Stimulated activated CD4-positive, alpha-beta T cell treated with anti-CD3 and anti-CD28 coated beads, Interleukin-4, amount 100 ng/mL, for 24 hours (primary cell): Measurements from ENCODE around the gene DEDD.

ENCODE experiments used
- DNase-seq: peaks from one replicate; pipeline ENCODE4 v3.0.0-alpha.2; 2020

The DEDD gene

DNA sequence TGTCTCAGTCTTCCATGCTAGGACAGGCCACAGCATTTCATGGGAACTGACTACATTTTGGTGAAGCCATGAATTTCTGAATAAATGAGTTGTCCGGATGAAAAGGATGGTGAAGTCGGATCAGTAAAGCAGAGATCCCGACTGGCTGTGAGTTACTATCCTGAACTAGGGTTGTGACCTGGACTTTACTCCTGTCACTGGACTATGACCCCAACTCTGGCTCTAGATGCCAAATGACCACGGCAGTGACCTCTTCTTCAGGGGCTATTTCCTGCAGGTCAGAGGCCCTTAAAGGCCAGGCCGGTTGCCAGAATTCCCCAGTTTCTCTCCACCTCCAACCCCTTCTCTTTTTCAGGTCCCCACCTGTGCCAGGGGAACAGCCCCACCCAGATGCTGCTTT is 41.4 kb downstream of the DEDD start:
- DNase-seq: no peak

- no peak for DNase-seq
These were observed 41.9 kb downstream of the DEDD start for GRCh38 chr1:161090617-161091016.

GRCh38 chr1:161089938-161090337 is 42.5 kb downstream of the DEDD start:
- no peak for DNase-seq

GRCh38 chr1:161089251-161089924 is 43.1 kb downstream of the DEDD start, which contains the start of gene NECTIN4:
Gene NECTIN4, minus strand, starts transcription at chr1:161089558. Its CDS starts 262 bp downstream, at chr1:161089296.
- no peak for DNase-seq

DNA sequence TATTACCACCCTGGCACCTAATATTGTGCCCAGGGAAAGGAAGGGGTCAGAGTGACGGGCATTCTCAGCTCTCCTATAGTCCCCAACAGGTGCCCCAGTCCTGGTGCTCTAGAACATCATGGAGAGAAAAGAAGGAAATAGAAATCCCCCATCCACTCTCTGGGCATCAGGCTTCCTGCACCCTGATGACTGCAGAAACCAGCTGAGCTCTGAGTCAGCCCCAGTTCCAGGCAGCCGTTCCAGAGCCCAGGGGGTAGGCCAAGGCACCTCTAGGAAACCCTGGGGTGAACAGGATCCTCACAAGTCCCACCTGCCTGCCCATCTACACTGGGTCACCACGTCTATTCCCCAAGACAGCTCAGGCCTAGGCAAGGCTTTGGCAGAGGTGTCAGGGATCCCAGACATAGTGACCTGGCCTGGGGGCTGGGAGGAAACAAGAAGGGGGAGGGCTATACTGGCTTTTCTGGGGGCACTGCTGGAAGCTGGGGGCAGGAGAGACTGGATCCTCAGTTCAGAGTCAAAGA is 43.8 kb downstream of the DEDD start:
- DNase-seq: no peak

GRCh38 chr1:161086457-161086856 is 46.0 kb downstream of the DEDD start:
- DNase-seq: no peak

DNA sequence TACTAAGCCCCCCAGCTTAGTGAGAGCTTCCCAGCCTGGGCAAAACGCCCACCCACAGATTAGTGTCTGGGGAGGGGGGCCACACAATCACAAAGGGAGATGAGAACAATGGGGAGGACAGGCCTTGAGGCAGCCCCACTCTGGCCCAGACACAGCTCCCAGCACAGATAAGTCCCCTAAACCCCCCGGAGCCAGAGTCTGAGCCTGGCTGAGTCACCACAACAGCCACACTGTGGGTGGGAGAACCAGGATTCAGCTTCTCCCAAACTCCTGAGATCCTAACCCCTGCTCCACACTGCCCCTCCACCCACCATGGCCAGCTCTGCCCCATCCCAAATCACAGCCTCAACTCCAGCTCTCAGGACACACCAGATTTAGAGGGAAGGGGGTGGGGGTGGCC is 47.3 kb downstream of the DEDD start:
- no peak for DNase-seq

DNA sequence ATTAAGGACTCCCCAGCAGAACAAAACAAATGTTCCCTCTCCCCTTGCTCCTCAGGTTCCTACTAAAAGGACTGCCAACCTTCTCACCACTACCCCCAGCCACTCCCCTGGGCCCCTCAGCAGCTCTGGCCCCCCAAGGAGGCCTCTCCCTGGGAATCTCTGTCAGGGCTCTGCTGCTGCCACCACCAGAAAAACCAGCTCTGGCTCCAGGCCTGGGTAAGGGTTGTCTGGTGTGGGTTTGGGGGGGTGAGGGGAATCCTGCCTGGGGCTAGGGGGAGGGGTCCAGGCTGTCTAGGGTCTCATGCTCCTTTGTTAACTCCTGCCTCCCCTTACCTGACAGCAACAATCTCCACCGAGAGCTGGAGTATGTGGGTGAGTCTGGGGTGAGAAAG is 47.9 kb downstream of the DEDD start:
- no peak for DNase-seq

- no peak for DNase-seq
These were observed 48.5 kb downstream of the DEDD start for GRCh38 chr1:161083748-161084596.

- no peak for DNase-seq
These were observed 49.3 kb downstream of the DEDD start for GRCh38 chr1:161082996-161083747.

DNA sequence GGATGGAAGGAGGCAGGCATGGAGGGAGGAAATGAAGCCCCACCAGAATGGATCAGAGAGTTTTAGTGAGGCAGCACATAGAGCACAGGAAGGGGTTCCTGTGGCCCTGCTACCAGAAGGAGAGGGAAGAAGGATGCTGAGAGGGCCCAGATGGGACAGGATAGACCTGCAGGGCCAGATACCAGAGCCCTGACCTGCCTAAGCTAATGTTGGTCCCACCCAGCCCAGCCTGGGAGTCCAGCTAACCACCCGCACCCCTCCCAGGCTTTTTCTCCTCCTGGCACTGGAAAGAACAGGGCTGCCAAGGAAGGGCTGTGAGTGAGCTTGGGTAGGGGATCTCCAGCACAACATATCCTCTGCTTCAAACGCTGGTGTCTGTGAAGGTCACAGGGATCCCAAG is 50.0 kb downstream of the DEDD start:
- DNase-seq: no peak

DNA sequence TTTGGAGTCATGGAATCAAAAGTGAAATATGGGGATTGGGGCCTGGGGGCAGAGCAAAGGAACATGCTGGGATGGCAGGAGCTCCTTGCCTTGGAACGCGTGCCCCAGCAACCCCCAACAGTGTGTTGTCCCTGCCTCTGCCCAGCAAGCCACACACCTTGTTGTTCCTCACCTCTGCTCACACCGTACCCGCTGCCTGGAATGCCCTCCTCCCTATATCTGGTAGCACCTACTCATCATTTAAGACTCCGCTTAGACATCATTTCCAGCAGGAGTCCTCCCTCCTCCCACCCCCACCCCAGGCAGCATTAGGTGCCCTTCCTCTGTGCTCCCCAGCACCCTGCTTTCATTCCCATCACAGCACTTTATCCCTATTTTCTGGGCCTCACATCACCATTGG is 50.9 kb downstream of the DEDD start:
- DNase-seq: no peak

DNA sequence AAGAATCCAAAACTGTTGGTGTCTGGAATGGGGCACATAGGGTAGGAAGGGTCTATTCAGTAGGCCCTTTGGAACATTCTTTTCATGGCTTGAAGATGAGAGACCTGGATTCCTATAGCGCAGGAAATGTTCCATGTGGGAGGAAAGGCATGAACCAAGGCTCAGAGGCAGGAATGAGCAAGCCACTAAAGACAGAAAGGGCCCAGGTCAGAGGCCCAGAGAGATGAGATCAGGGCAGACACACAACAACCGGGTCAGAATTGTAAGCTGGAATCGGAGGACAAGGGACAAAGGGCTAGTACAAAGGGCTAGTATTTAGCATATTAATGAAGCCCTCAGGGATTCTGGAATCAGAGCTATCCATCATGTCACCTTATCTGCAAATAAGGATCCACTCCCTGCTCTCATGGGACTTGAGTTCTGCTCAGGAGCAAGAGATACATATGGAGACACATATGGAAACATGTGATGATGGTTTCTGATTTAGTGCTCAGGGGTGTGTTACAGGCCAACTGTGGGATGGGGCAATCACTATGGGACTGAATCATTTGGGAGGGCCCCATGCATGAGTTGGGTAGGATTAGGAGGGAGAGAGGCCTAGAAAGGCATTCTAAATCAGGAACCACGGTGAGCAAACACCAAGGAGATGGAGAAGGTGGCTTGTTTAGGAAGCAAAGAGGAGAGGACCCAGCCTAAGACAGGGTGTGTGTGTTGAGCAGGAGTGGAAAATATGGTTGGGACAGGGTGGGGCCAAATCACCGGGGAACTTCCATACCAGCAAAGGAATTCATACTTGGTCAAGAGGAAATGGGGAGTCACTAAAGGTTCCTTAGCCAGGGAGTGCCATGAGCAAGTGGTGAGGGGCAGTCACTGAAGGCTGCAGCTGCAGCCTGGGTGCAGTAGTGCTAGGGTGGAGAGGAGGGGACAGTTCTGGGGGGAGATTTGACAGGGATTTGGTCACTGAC is 51.7 kb downstream of the DEDD start:
- DNase-seq: no peak

- no peak for DNase-seq
These were observed 52.9 kb downstream of the DEDD start for GRCh38 chr1:161079436-161080110.

- no peak for DNase-seq
These were observed 55.0 kb downstream of the DEDD start for GRCh38 chr1:161077426-161077825.

DNA sequence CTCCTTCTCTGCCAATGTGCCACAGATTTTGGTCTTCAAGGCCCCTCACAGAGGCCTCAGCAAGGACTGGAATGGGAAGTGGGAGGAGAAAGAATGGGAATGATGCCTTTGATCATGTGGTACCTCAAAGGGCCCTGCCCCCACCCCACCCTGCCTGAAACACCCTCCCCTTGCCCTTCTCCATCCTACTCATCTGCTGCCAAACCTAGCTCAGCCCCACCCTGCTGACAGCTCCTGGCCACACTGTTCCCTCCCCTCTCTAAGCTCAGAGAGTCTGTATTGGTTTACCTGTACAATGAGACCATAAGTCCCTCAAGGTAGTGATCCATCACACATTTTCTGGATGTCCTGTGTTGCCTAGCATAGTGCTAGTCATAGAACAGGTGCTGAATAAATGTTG is 56.1 kb downstream of the DEDD start:
- DNase-seq: no peak

GRCh38 chr1:161074676-161075368 is 57.6 kb downstream of the DEDD start:
- DNase-seq: no peak

- DNase-seq: no peak
These were observed 58.9 kb downstream of the DEDD start for GRCh38 chr1:161073474-161074121.

DNA sequence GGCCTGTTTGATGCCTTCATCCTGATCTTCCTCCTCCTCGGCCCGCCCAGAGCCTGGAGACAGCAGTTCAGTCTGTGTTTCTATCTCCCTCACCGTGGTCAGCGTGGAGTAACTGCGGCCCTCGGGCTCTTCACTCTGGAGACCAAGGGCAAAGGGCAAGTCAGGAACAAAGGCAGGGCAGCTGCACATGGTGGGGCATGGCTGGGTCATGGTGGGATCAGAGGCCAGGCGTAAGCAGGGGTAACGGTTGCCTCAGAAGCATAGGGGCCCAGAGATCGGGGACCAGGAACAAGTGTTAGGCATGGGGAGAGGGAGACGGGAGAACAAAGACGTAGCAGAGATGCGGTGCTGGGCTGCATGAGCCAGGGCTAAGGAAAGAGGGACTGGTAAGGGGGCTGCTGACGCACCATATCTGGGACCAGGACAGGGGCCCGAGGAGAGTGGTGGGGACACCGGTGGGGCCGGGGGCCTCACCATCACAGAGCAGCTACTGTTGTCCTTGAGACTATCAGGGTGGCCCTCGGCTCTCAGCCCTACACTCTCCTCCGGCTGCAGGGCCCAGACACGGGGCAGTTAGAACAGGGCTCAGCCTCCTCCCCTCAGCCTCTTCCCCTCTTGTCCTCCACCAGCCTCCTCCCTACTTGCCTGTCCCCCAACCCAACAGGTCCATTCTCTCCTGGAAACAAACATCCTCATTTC is 59.6 kb downstream of the DEDD start:
- DNase-seq: no peak

GRCh38 chr1:161071886-161072371 is 60.5 kb downstream of the DEDD start:
- peak; percentile 51 for DNase-seq
